Fibroblast of lung (primary cell): ENCODE results near the gene CPA5. TPM values are rescaled to one million over a fixed set of nuclear protein-coding genes. Genes with fewer than 3 reads are reported as not detected.

ENCODE experiments used
- DNase-seq, 2 donors: peaks; one replicate each; pipeline versions ENCODE4 v3.0.0 to v3.0.0-alpha.2; 2010; ENCODE audit warnings: low read depth in 2 of 2
- H2AFZ ChIP-seq: 2 replicates; pipeline ENCODE4 v1.5.1; 2012; ENCODE audit warnings: low read length, control low read depth, inconsistent platforms
- H3K27ac ChIP-seq: 2 replicates; pipeline ENCODE4 v1.5.1; 2011; ENCODE audit warnings: low read length, control low read depth; ENCODE audit not compliant: insufficient read depth
- H3K27me3 ChIP-seq: 2 replicates; pipeline ENCODE4 v1.5.1; 2011; ENCODE audit warnings: mild to moderate bottlenecking, low read length; ENCODE audit not compliant: control insufficient read depth, insufficient read depth
- H3K36me3 ChIP-seq: 2 replicates; pipeline ENCODE4 v1.5.1; 2011; ENCODE audit warnings: low read length; ENCODE audit not compliant: control insufficient read depth, insufficient read depth
- H3K4me1 ChIP-seq: 2 replicates; pipeline ENCODE4 v1.5.1; 2011; ENCODE audit warnings: low read length; ENCODE audit not compliant: control insufficient read depth, insufficient read depth; ENCODE audit errors: extremely low read depth
- H3K4me2 ChIP-seq: 2 replicates; pipeline ENCODE4 v1.5.1; 2011; ENCODE audit warnings: low read length, control low read depth; ENCODE audit not compliant: insufficient read depth; ENCODE audit errors: extremely low read depth
- H3K4me3 ChIP-seq, 4 experiments: fragments of 200-600 bp in 1 of 4; sonication (generic) in 1 of 4; replicated peaks in 1 of 4; 2 replicates each; pipeline ENCODE4 v1.5.1; 2011 to 2016; ENCODE audit warnings: low read length in 4 of 4, low read depth in 3 of 4, mild to moderate bottlenecking in 3 of 4, control low read depth in 2 of 4, inconsistent platforms in 1 of 4, mixed read lengths in 1 of 4; ENCODE audit not compliant: insufficient read depth in 1 of 4; ENCODE audit errors: control extremely low read depth in 1 of 4
- H3K79me2 ChIP-seq: 2 replicates; pipeline ENCODE4 v1.5.1; 2012; ENCODE audit warnings: mild to moderate bottlenecking, low read length, inconsistent platforms; ENCODE audit not compliant: control insufficient read depth, insufficient read depth
- H3K9ac ChIP-seq: 2 replicates; pipeline ENCODE4 v1.5.1; 2011; ENCODE audit warnings: mild to moderate bottlenecking, low read length, control low read depth; ENCODE audit not compliant: insufficient read depth
- H3K9me3 ChIP-seq: 2 replicates; pipeline ENCODE4 v1.5.1; 2012; ENCODE audit warnings: low read depth, low read length; ENCODE audit not compliant: control insufficient read depth, insufficient read depth
- H4K20me1 ChIP-seq: 2 replicates; pipeline ENCODE4 v1.5.1; 2011; ENCODE audit warnings: low read length; ENCODE audit not compliant: control insufficient read depth, insufficient read depth; ENCODE audit errors: extremely low read depth
- CTCF ChIP-seq, 2 donors: IDR thresholded peaks in 1 of 2; conservative IDR thresholded peaks in 1 of 2; 1 replicate in 1 of 2; 2 replicates in 1 of 2; pipeline ENCODE4 v1.5.1; 2011 to 2012; ENCODE audit warnings: low read length in 2 of 2, control low read depth in 1 of 2, inconsistent platforms in 1 of 2, low read depth in 1 of 2, mild to moderate bottlenecking in 1 of 2
- EZH2 ChIP-seq: IDR thresholded peaks from 2 replicates; pipeline ENCODE4 v1.5.1; 2012; ENCODE audit warnings: low read length, control low read depth, mild to moderate bottlenecking; ENCODE audit errors: missing control alignments
- polyA plus RNA-seq, 2 donors: library from polyadenylated mRNA; depleted of rRNA in 1 of 2; stranded (reverse) in 1 of 2; unstranded in 1 of 2; fragments of >200 nt; gene quantifications; 2 replicates each; pipeline ENCODE4 v1.2.1, GENCODE V29; 2011 to 2012; ENCODE audit warnings: missing spikeins in 1 of 2
- total RNA-seq: library from RNA; depleted of rRNA; stranded (reverse); fragments of >200 nt; gene quantifications from 2 replicates; pipeline ENCODE4 v1.2.1, GENCODE V29; 2014

CPA5 gene
- total and polyA plus RNA-seq, 2 donors (not counting 1 experiment from before 2014, with no cell fraction given): not detected

GRCh38 chr7:130387628-130388403, 43.2 kb downstream of the CPA5 start:
- H3K9me3 ChIP-seq: no peaks in the 10 kb centered on the region
- no peaks in the 10 kb centered on the region for H3K36me3 ChIP-seq
- no peaks in the 10 kb centered on the region for H3K79me2 ChIP-seq
- H2AFZ ChIP-seq: no peak overlapping the region
- H3K4me3 ChIP-seq: no peak overlapping the region
- H3K4me2 ChIP-seq: no peak overlapping the region
- peak in 1 of 2 donors; percentile 99 for DNase-seq
- no peak overlapping the region for H3K27ac ChIP-seq
- no peaks in the 10 kb centered on the region for H4K20me1 ChIP-seq
- H3K27me3 ChIP-seq: no peaks in the 10 kb centered on the region
- TF ChIP-seq EZH2: no peak
- TF ChIP-seq CTCF (conservative IDR thresholded peaks at IDR 0.05 in 1 of 2, IDR thresholded peaks at IDR 0.05 in 1 of 2; ENCODE audit: low read depth in 1 of 2, low read length in 2 of 2): no peak
- no peak overlapping the region for H3K9ac ChIP-seq
- peaks cover 7% of the 10 kb centered on the region for H3K4me1 ChIP-seq

- no peak overlapping the region for H3K27ac ChIP-seq
- no peaks in the 10 kb centered on the region for H3K36me3 ChIP-seq
- no peak overlapping the region for H3K4me2 ChIP-seq
- no peak overlapping the region for H2AFZ ChIP-seq
- no peaks in the 10 kb centered on the region for H4K20me1 ChIP-seq
- no peaks in the 10 kb centered on the region for H3K9me3 ChIP-seq
- TF ChIP-seq CTCF (conservative IDR thresholded peaks at IDR 0.05 in 1 of 2, IDR thresholded peaks at IDR 0.05 in 1 of 2; ENCODE audit: low read depth in 1 of 2, low read length in 2 of 2): no peak
- no peak for TF ChIP-seq EZH2
- H3K27me3 ChIP-seq: no peaks in the 10 kb centered on the region
- H3K4me3 ChIP-seq: no peak overlapping the region
- H3K79me2 ChIP-seq: no peaks in the 10 kb centered on the region
- no peak overlapping the region for H3K9ac ChIP-seq
- H3K4me1 ChIP-seq: peaks cover 15% of the 10 kb centered on the region
- no peak for DNase-seq
Observed at GRCh38 chr7:130388671-130389070, 44.1 kb downstream of the CPA5 start.

- Histone ChIP-seq H3K36me3 (no peaks in the 10 kb centered on the region), H3K4me1 (peaks cover 15% of the 10 kb centered on the region), H3K27me3 (no peaks in the 10 kb centered on the region), H3K9me3 (no peaks in the 10 kb centered on the region), H3K27ac (no peak overlapping the region), H3K4me2 (no peak overlapping the region), H3K4me3 (no peak overlapping the region), H3K79me2 (no peaks in the 10 kb centered on the region), H2AFZ (no peak overlapping the region), H3K9ac (no peak overlapping the region), H4K20me1 (no peaks in the 10 kb centered on the region)
- no peak for DNase-seq
- TF ChIP-seq CTCF (conservative IDR thresholded peaks at IDR 0.05 in 1 of 2, IDR thresholded peaks at IDR 0.05 in 1 of 2; ENCODE audit: low read depth in 1 of 2, low read length in 2 of 2): no peak
Observed at GRCh38 chr7:130390486-130390885, 45.9 kb downstream of the CPA5 start.
